Measurements from ENCODE around the gene CYGB. TPM values are rescaled to one million over a fixed set of nuclear protein-coding genes. Genes with fewer than 3 reads are reported as not detected.
"Not testable (repeated sequence)": the region's sequence is repeated elsewhere in the genome, so short reads cannot be mapped to it uniquely, and the experiment has no call there.

The CYGB gene
- total RNA-seq, 1 donor from 2014 or later: 10.1 TPM

GRCh38 chr17:76536511-76537287 is 810 bp downstream of the CYGB start:
- Mint-ChIP-seq H3K4me3 (peak overlapping the region; percentile 50), H3K27me3 (ENCODE audit: low read depth) (peaks cover 41% of the 10 kb centered on the region), H3K4me1 (peaks cover 35% of the 10 kb centered on the region), H3K9me3 (no peaks in the 10 kb centered on the region), H3K27ac (no peak overlapping the region), H3K36me3 (no peaks in the 10 kb centered on the region)
- no peak for DNase-seq (ENCODE audit: low spot score in 2 of 2, unreplicated experiment in 2 of 2)
- TF ChIP-seq CTCF (IDR thresholded peaks at IDR 0.05; ENCODE audit: unreplicated experiment): no peak

GRCh38 chr17:76535788-76536510 is 1.6 kb downstream of the CYGB start:
- no peak for TF ChIP-seq CTCF (IDR thresholded peaks at IDR 0.05; ENCODE audit: unreplicated experiment)
- DNase-seq (ENCODE audit: low spot score in 2 of 2, unreplicated experiment in 2 of 2): no peak
- Mint-ChIP-seq H3K27ac (no peak overlapping the region), H3K4me1 (peaks cover 30% of the 10 kb centered on the region), H3K4me3 (peak overlapping the region; percentile 50), H3K27me3 (ENCODE audit: low read depth) (peaks cover 40% of the 10 kb centered on the region), H3K9me3 (no peaks in the 10 kb centered on the region), H3K36me3 (no peaks in the 10 kb centered on the region)

GRCh38 chr17:76534831-76535732 is 2.4 kb downstream of the CYGB start:
- no peaks in the 10 kb centered on the region for H3K9me3 Mint-ChIP-seq
- no peaks in the 10 kb centered on the region for H3K36me3 Mint-ChIP-seq
- DNase-seq (ENCODE audit: low spot score in 2 of 2, unreplicated experiment in 2 of 2): no peak
- H3K4me3 Mint-ChIP-seq: no peak overlapping the region
- peaks cover 38% of the 10 kb centered on the region for H3K27me3 Mint-ChIP-seq (ENCODE audit: low read depth)
- H3K27ac Mint-ChIP-seq: no peak overlapping the region
- no peak for TF ChIP-seq CTCF (IDR thresholded peaks at IDR 0.05; ENCODE audit: unreplicated experiment)
- H3K4me1 Mint-ChIP-seq: peaks cover 27% of the 10 kb centered on the region

GRCh38 chr17:76533640-76534359 is 3.7 kb downstream of the CYGB start:
- not testable (repeated sequence) for H3K27ac Mint-ChIP-seq; H3K36me3 Mint-ChIP-seq; DNase-seq (ENCODE audit: low spot score in 2 of 2, unreplicated experiment in 2 of 2); H3K9me3 Mint-ChIP-seq; H3K4me3 Mint-ChIP-seq
- H3K4me1 Mint-ChIP-seq: peaks cover 27% of the 10 kb centered on the region
- peaks cover 30% of the 10 kb centered on the region for H3K27me3 Mint-ChIP-seq (ENCODE audit: low read depth)

- H3K9me3 Mint-ChIP-seq: no peaks in the 10 kb centered on the region
These were observed 5.3 kb downstream of the CYGB start for GRCh38 chr17:76532072-76532651.

More at GRCh38 chr17:76532072-76532651, 5.3 kb downstream of the CYGB start:
- no peak for DNase-seq (ENCODE audit: low spot score in 2 of 2, unreplicated experiment in 2 of 2)
- H3K36me3 Mint-ChIP-seq: no peaks in the 10 kb centered on the region
- H3K4me3 Mint-ChIP-seq: no peak overlapping the region
- H3K4me1 Mint-ChIP-seq: peaks cover 30% of the 10 kb centered on the region
- peak overlapping the region; percentile 71 for H3K27ac Mint-ChIP-seq
- H3K27me3 Mint-ChIP-seq (ENCODE audit: low read depth): peaks cover 22% of the 10 kb centered on the region
- TF ChIP-seq CTCF (IDR thresholded peaks at IDR 0.05; ENCODE audit: unreplicated experiment): no peak

All from mesothelial cell of epicardium (in vitro differentiated cells).